H54 (cell line): ENCODE data around the gene NLGN1.
"Not testable (repeated sequence)": the region's sequence is repeated elsewhere in the genome, so short reads cannot be mapped to it uniquely, and the experiment has no call there.

Experiments
- DNase-seq: peaks from one replicate; pipeline ENCODE4 v3.0.0; 2011; ENCODE audit warnings: low spot score, mixed read lengths; ENCODE audit not compliant: insufficient read length
- FAIRE-seq: peaks from 3 replicates; lab custom pipeline; 2011; peaks lifted over from hg19 to GRCh38; lab: Jason Lieb, UNC
- POLR2A ChIP-seq: IDR thresholded peaks from 2 replicates; pipeline ENCODE4 v1.6.1; 2011; ENCODE audit warnings: low read depth, mild to moderate bottlenecking, low read length

NLGN1 gene

DNA sequence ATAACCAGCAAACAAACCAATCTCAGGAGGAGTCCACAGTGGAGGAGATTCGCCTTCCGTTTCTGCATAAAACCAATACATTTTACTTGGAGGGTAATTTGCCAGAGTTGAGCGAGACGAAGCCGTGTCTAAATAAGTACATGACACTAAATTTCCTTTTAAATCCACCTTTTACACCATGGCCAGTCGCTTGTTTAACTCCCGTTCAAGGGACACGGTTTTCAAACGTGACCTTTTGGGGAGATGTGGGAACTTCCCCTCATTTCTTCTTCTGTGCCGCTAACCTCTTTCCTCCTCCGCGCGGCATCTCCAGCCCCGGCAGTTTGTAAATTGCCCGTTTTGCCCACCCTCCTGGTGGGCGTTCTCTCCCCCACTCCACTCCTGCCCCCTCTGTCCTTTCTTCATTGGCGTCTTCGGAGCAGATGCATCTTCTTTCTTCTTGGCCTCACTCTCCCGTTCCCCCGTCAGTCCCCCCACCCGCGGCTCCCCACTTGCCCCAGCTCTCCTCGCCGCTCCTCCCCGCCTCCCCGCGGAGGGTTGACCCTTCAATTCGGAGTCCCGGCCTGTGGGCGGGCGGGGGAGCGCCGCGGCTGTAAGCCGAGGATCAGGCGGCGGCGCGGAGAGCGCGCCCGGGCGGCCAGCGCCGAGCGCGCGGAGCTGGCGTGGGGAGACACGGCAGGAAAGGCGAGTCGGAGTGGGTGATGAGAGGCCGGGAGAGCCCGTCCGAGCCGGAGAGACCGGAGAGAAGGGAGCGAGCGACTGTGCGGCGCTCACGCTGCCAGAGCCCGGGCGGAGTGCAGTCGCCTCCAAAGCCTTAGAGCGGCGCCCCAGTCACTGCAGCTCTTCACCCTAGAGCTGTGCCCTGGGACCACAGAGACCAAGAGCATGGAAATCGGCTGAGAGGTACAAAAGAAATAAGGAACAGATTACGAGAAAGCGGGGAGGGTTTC lies at the start of gene NLGN1:
Gene NLGN1 (plus strand): TSS at position 584 of the 950 bp plus-strand sequence.
- TF ChIP-seq POLR2A = no peak
- peak; percentile 50 for FAIRE-seq

DNA sequence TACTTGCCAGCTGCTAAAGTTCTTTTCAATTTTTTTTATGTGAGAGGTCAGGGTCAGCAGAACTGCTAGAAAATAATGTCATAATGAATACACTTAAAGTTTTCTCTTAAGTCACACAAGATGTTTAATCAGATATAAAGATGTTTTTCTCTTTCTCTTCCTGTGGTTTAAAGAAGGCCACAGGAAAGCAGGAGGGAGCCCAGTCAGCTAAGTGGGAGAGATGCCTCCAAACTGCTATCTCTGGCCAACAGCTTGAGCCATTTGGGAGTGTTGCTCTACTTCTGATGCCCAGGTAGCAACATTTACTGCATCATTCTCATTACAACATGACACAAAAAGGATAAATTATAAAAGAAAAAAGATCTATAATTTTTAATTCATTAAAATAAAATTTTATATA lies 45.7 kb upstream of the NLGN1 start:
- DNase-seq (no peak), FAIRE-seq (no peak)
- no peak for TF ChIP-seq POLR2A

More for the DNA sequence above, at the start of gene NLGN1:
- DNase-seq = peak; percentile 41

GRCh38 chr3:173353137-173353536 lies 44.4 kb upstream of the NLGN1 start:
- not testable (repeated sequence) for DNase-seq, FAIRE-seq

DNA sequence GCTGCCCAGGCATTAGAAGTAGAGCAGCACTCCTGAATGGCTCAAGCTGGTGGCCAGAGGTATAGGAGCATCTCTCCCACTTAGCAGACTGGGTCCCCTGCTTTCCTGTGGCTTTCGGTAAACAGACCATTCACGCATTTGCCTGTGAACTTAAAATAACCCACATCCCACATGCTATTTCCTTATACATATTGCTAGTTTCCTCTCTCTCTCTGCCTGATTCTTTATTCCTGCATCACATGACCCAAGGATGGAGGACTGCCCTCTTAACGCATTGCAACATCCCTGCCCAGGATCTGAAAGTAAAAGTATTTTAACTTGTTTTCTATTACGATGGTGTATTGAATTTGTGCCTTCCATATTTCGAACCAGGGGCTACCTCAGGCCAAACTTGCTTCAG lies 43.4 kb upstream of the NLGN1 start:
- no peak for DNase-seq
- TF ChIP-seq POLR2A = no peak
- FAIRE-seq = no peak

- FAIRE-seq (peak; percentile 68), DNase-seq (peak; percentile 7)
- TF ChIP-seq POLR2A = no peak
Observed at GRCh38 chr3:173371848-173372487, 25.6 kb upstream of the NLGN1 start.

DNA sequence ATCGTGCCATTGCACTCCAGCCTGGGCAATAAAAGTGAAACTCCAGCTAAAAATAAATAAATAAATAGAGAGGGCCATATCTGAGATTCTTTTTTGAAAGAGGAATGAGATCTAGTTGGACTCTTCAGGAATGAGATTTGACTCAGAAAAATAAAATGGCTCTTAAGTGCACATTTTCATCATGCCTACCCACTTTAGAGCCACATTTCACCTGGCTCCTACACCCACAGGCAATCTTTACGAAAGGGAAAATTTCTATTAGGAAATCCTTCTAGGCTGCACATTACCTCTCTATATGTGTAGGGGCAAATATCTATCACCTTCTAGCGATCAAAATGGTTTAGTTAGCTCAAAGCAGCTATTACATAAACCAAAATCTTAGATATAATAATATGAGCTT lies 16.9 kb upstream of the NLGN1 start:
- TF ChIP-seq POLR2A = no peak
- FAIRE-seq (no peak), DNase-seq (no peak)

- not testable (repeated sequence) for FAIRE-seq, DNase-seq
Observed at GRCh38 chr3:173381936-173382335, 15.6 kb upstream of the NLGN1 start.

DNA sequence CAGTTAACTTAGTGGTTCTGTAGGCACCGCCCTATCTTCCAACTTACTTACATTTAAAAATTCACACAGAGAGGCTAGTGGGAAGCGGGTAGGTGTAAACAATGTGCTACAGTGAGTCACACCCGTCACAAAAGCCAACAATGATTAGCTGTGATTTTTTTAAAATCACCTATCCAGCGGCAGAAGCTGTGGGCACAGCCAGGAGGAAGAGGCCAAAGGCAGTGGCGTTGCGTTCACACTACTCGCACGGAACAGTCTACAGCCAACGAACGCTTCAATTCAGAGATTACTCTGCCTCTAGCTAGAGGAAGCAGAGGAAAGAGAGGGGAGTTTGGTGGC lies 2.5 kb upstream of the NLGN1 start:
- TF ChIP-seq POLR2A = no peak
- DNase-seq = peak; percentile 46
- no peak for FAIRE-seq

GRCh38 chr3:173395412-173396181 lies 1.9 kb upstream of the NLGN1 start:
- peak; percentile 70 for DNase-seq
- TF ChIP-seq POLR2A = peak; percentile 27; the same call in 1 of the 2 replicates
- FAIRE-seq = peak; percentile 96

DNA sequence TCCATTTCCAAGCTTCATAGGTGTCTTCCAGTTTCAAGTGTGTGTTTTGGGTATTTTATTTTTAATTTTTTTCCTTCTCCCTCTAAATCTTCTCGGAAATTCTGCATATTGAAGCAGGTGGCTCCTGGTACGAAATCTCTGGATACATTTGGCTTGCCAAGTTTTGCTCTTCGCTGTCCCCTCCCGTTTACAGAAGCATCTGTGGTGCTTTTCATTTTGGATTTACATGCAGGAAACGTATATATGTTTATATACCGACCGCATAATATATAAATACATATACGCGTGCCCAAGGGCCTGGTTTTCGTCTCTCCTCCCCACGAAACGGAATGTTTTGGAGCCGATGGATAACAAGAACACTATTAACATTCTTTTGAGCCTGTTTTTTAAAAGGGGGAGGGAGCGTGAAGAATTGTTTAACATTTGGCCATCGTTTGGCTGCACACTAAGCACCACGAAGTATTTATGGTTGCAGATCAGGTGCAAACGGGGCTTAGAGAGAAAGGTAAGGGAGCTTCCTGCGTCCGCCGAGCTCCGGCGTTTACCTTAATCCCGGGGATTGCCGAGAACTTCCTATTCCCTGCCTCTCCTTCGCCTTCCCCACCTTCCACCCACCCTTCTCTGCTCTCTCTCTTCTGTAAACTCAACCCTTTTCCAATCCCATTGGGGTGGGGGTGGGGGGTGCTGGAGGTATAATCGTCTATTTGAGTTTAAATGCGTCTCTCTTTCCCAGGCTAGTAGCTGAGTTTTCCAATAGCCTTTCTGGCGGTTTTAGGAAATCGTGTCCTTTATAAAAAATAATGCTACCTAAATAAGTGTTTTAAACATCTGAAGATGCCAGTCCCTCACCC lies 1.1 kb upstream of the NLGN1 start:
- DNase-seq = no peak
- no peak for TF ChIP-seq POLR2A
- FAIRE-seq = no peak

DNA sequence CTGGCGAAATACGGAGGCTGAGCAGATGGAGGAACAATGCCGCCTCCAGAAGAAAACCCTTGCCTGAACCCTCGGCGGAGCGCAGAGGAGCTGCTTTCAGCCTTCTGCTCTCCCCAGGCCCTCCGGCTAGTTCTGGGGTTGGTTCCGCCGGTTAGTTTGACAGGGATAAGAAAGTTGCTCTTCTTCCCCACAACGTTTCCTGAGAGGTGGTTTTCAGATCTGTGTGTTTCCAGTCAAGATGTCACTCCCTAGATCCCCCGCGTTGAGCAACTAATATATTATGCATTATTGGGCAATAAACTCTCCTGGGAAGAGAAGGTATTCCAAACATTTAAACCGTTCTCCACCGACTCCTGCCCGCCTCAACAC lies 551 bp downstream of the NLGN1 start:
- no peak for TF ChIP-seq POLR2A
- no peak for DNase-seq

GRCh38 chr3:173399044-173399443 lies 1.5 kb downstream of the NLGN1 start:
- DNase-seq (no peak), FAIRE-seq (no peak)
- TF ChIP-seq POLR2A = no peak

More for the DNA sequence above, 551 bp downstream of the NLGN1 start:
- peak; percentile 75 for FAIRE-seq

DNA sequence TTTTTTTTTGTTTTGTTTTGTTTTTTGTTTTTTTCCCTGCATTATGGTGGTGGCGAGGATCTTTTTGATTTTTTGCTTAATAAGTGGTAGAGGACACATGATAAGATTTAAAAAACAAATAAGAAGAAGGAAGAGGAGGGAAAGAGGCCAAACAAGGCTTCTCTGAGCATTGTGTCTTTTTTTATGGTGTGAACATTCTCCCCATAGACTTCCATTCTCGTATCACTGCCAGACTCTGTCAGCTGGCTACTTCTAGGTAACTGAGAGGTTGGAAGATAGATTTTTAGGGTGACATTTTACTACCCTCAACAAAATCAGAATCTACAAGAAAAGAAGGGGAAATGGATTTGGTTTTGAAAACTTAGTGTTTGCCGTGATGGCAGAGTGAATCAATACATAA lies 3.8 kb downstream of the NLGN1 start:
- no peak for DNase-seq
- no peak for FAIRE-seq
- TF ChIP-seq POLR2A = no peak

DNA sequence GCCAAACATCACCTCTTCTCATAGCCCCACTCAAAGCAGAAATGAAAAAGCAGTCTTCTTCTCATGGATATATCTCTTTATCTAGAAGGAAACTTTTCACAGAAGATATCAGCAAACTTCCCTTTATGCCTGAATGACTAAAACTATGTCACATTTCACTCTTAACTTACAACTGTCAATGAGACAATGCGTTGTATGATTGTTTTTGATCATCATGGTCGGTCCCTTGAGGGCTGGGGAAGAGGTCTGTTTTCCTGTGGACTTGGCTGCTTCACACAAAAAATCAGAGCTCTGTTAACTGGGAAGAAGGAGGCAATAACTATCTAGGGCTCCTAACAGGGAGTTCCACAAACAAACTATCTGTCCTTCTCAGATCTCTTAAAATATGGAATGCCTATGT lies 5.1 kb downstream of the NLGN1 start:
- no peak for TF ChIP-seq POLR2A
- no peak for FAIRE-seq
- DNase-seq = no peak
